ENCODE results near the gene TAS2R19.

DNA sequence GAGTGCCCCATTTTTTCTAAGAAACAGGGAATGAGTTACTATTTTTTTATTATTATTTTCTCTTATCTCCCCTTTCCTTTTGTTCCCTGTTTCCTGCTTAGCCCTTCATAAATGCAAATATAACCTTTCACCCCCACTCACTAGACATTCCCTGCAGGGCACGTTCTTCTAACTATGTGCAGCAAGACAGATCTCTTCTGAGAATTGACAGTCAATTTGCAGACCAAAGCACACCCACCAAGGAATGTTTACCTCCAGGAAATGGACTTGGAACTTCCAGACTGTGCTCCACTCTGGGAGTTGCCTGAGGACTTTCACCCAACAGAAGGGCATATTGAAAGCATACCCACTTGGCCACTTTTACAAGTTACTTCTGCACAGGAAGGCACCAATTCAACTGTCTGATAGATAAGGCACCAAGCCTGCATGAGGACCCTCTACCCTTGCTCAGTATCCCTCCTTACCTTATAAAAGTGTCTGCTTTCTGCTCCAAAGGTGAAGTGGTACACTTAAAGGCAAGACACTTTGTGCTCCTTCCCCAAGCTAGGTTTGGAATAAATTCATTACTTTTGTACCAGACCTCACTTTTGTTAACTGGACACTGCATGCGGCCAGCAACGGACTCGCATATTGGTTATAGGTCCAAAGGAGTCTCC is 6.5 kb downstream of the TAS2R19 start:
- TF ChIP-seq CTCF (IDR thresholded peaks at IDR 0.05) (no peak), POLR2A (IDR thresholded peaks at IDR 0.05) (no peak)

Measured in thyroid gland (tissue), 4 donors.